ENCODE measurements around the gene ZNF662.

Gene ZNF662

GRCh38 chr3:42942693-42943092, 36.8 kb downstream of the ZNF662 start:
- Histone ChIP-seq H3K9ac (ENCODE audit: low read length) (no peak overlapping the region), H3K4me3 (ENCODE audit: low read length) (no peak overlapping the region), H3K27me3 (replicated peaks; ENCODE audit: insufficient read depth, low read length) (no peaks in the 10 kb centered on the region), H3K27ac (ENCODE audit: low read length) (no peak overlapping the region), H3K4me1 (ENCODE audit: low read length) (no peaks in the 10 kb centered on the region), H3F3A (ENCODE audit: insufficient read depth, low read length) (no peaks in the 10 kb centered on the region), H3K9me3 (replicated peaks; ENCODE audit: insufficient read depth, low read length) (no peaks in the 10 kb centered on the region), H4K20me1 (ENCODE audit: insufficient read depth, low read length) (no peaks in the 10 kb centered on the region), H2AFZ (ENCODE audit: low read length) (no peak overlapping the region), H3K9me2 (replicated peaks; ENCODE audit: insufficient read depth, low read length) (no peaks in the 10 kb centered on the region), H3K79me2 (ENCODE audit: low read length) (no peaks in the 10 kb centered on the region), H3K4me2 (ENCODE audit: low read depth, low read length) (no peak overlapping the region), H3K36me3 (replicated peaks; ENCODE audit: insufficient read depth, low read length) (no peaks in the 10 kb centered on the region)
- no peak for DNase-seq
- TF ChIP-seq EZH2 (optimal IDR thresholded peaks at IDR 0.05; ENCODE audit: low read depth, low read length) (no peak), CTCF (IDR thresholded peaks at IDR 0.05; ENCODE audit: low read length) (no peak), EZH2phosphoT487 (IDR thresholded peaks at IDR 0.05; ENCODE audit: low read length) (no peak)

- H3F3A ChIP-seq (ENCODE audit: insufficient read depth, low read length), result no peaks in the 10 kb centered on the region
- H3K9me2 ChIP-seq (replicated peaks; ENCODE audit: insufficient read depth, low read length), result no peaks in the 10 kb centered on the region
- no peaks in the 10 kb centered on the region for H3K79me2 ChIP-seq (ENCODE audit: low read length)
- no peak overlapping the region for H2AFZ ChIP-seq (ENCODE audit: low read length)
- no peaks in the 10 kb centered on the region for H3K4me1 ChIP-seq (ENCODE audit: low read length)
- H4K20me1 ChIP-seq (ENCODE audit: insufficient read depth, low read length), result no peaks in the 10 kb centered on the region
- H3K9ac ChIP-seq (ENCODE audit: low read length), result no peak overlapping the region
- H3K4me3 ChIP-seq (ENCODE audit: low read length), result no peak overlapping the region
- no peak for TF ChIP-seq EZH2 (optimal IDR thresholded peaks at IDR 0.05; ENCODE audit: low read depth, low read length)
- no peak for TF ChIP-seq CTCF (IDR thresholded peaks at IDR 0.05; ENCODE audit: low read length)
- no peak for TF ChIP-seq EZH2phosphoT487 (IDR thresholded peaks at IDR 0.05; ENCODE audit: low read length)
- H3K27ac ChIP-seq (ENCODE audit: low read length), result no peak overlapping the region
- no peak for DNase-seq
- H3K4me2 ChIP-seq (ENCODE audit: low read depth, low read length), result no peak overlapping the region
- no peaks in the 10 kb centered on the region for H3K27me3 ChIP-seq (replicated peaks; ENCODE audit: insufficient read depth, low read length)
- no peaks in the 10 kb centered on the region for H3K36me3 ChIP-seq (replicated peaks; ENCODE audit: insufficient read depth, low read length)
- no peaks in the 10 kb centered on the region for H3K9me3 ChIP-seq (replicated peaks; ENCODE audit: insufficient read depth, low read length)
Measured at GRCh38 chr3:42946050-42946449, 40.1 kb downstream of the ZNF662 start.

- no peaks in the 10 kb centered on the region for H3F3A ChIP-seq (ENCODE audit: insufficient read depth, low read length)
- no peaks in the 10 kb centered on the region for H3K9me2 ChIP-seq (replicated peaks; ENCODE audit: insufficient read depth, low read length)
- no peak overlapping the region for H2AFZ ChIP-seq (ENCODE audit: low read length)
- H3K27ac ChIP-seq (ENCODE audit: low read length), result no peak overlapping the region
- H3K36me3 ChIP-seq (replicated peaks; ENCODE audit: insufficient read depth, low read length), result no peaks in the 10 kb centered on the region
- TF ChIP-seq EZH2 (optimal IDR thresholded peaks at IDR 0.05; ENCODE audit: low read depth, low read length), result no peak
- no peak for TF ChIP-seq EZH2phosphoT487 (IDR thresholded peaks at IDR 0.05; ENCODE audit: low read length)
- no peak for TF ChIP-seq CTCF (IDR thresholded peaks at IDR 0.05; ENCODE audit: low read length)
- no peak for DNase-seq
- H4K20me1 ChIP-seq (ENCODE audit: insufficient read depth, low read length), result no peaks in the 10 kb centered on the region
- H3K4me2 ChIP-seq (ENCODE audit: low read depth, low read length), result no peak overlapping the region
- no peak overlapping the region for H3K9ac ChIP-seq (ENCODE audit: low read length)
- H3K79me2 ChIP-seq (ENCODE audit: low read length), result no peaks in the 10 kb centered on the region
- no peaks in the 10 kb centered on the region for H3K9me3 ChIP-seq (replicated peaks; ENCODE audit: insufficient read depth, low read length)
- no peak overlapping the region for H3K4me3 ChIP-seq (ENCODE audit: low read length)
- no peaks in the 10 kb centered on the region for H3K4me1 ChIP-seq (ENCODE audit: low read length)
- H3K27me3 ChIP-seq (replicated peaks; ENCODE audit: insufficient read depth, low read length), result no peaks in the 10 kb centered on the region
Measured at GRCh38 chr3:42957573-42957972, 51.6 kb downstream of the ZNF662 start.
